CD4-positive, alpha-beta T cell treated with Interferon gamma for 1 hour (primary cell): ENCODE measurements around the gene ZNF138.
"Not testable (repeated sequence)": the region's sequence is repeated elsewhere in the genome, so short reads cannot be mapped to it uniquely, and the experiment has no call there.

Source experiments
- DNase-seq: peaks from one replicate; pipeline ENCODE4 v3.0.0-alpha.2; 2020

ZNF138 gene

GRCh38 chr7:64794171-64794844 is at the start of gene ZNF138:
Gene ZNF138, plus strand, starts transcription at chr7:64794428. Its CDS starts 141 bp downstream, at chr7:64794569.
- DNase-seq, result peak; percentile 92

GRCh38 chr7:64744680-64745079 is 49.5 kb upstream of the ZNF138 start:
- DNase-seq, result no peak

GRCh38 chr7:64747802-64748201 is 46.4 kb upstream of the ZNF138 start:
- DNase-seq, result no peak

GRCh38 chr7:64753032-64753431 is 41.2 kb upstream of the ZNF138 start:
- no peak for DNase-seq

- no peak for DNase-seq
Observed at GRCh38 chr7:64755865-64756264, 38.4 kb upstream of the ZNF138 start.

GRCh38 chr7:64758151-64758550 is 36.1 kb upstream of the ZNF138 start:
- DNase-seq, result no peak

GRCh38 chr7:64768824-64769223 is 25.4 kb upstream of the ZNF138 start:
- no peak for DNase-seq

- no peak for DNase-seq
Observed at GRCh38 chr7:64774204-64774842, 19.9 kb upstream of the ZNF138 start.

GRCh38 chr7:64775289-64775688 is 18.9 kb upstream of the ZNF138 start:
- DNase-seq, result no peak

- not testable (repeated sequence) for DNase-seq
Observed at GRCh38 chr7:64784842-64785241, 9.4 kb upstream of the ZNF138 start.

GRCh38 chr7:64787295-64787694 is 6.9 kb upstream of the ZNF138 start:
- no peak for DNase-seq

- not testable (repeated sequence) for DNase-seq
Observed at GRCh38 chr7:64789241-64789640, 5.0 kb upstream of the ZNF138 start.

- DNase-seq, result no peak
Observed at GRCh38 chr7:64793106-64793755, 997 bp upstream of the ZNF138 start.

GRCh38 chr7:64795176-64795575 is 948 bp downstream of the ZNF138 start:
- no peak for DNase-seq

GRCh38 chr7:64799169-64799568 is 4.9 kb downstream of the ZNF138 start:
- not testable (repeated sequence) for DNase-seq

- no peak for DNase-seq
Observed at GRCh38 chr7:64802699-64803098, 8.5 kb downstream of the ZNF138 start.

- no peak for DNase-seq
Observed at GRCh38 chr7:64807731-64808365, 13.6 kb downstream of the ZNF138 start.

GRCh38 chr7:64811767-64812166 is 17.5 kb downstream of the ZNF138 start:
- no peak for DNase-seq

GRCh38 chr7:64830926-64831325 is 36.7 kb downstream of the ZNF138 start:
- no peak for DNase-seq

GRCh38 chr7:64832136-64832535 is 37.9 kb downstream of the ZNF138 start:
- DNase-seq, result no peak

GRCh38 chr7:64834989-64835388 is 40.8 kb downstream of the ZNF138 start:
- no peak for DNase-seq

- DNase-seq, result not testable (repeated sequence)
Observed at GRCh38 chr7:64835856-64836255, 41.6 kb downstream of the ZNF138 start.

- not testable (repeated sequence) for DNase-seq
Observed at GRCh38 chr7:64838051-64838450, 43.8 kb downstream of the ZNF138 start.

GRCh38 chr7:64838691-64839090 is 44.5 kb downstream of the ZNF138 start:
- no peak for DNase-seq
